WERI-Rb-1 (cell line): Measurements from ENCODE around the gene ZFP42.

Experiments used
- DNase-seq: peaks from one replicate; pipeline ENCODE4 v3.0.0-alpha.2; 2020
- H3K27ac ChIP-seq: fragments of 250-450 bp; sonication (Bioruptor Pico); 2 replicates; pipeline ENCODE4 v1.5.1; 2020; ENCODE audit warnings: mild to moderate bottlenecking, moderate library complexity
- H3K27me3 ChIP-seq: fragments of 250-450 bp; sonication (Bioruptor Pico); 2 replicates; pipeline ENCODE4 v1.5.1; 2021; ENCODE audit warnings: mild to moderate bottlenecking, low read depth, moderate library complexity; ENCODE audit not compliant: insufficient read depth, severe bottlenecking
- H3K36me3 ChIP-seq: fragments of 250-450 bp; sonication (Bioruptor Pico); 2 replicates; pipeline ENCODE4 v1.5.1; 2020; ENCODE audit warnings: mild to moderate bottlenecking, moderate library complexity
- H3K4me3 ChIP-seq: 2 replicates; pipeline ENCODE4 v1.5.1; 2011; ENCODE audit warnings: low read depth, mild to moderate bottlenecking, control low read depth, low read length
- H3K9me3 ChIP-seq: fragments of 250-450 bp; sonication (Bioruptor Pico); 2 replicates; pipeline ENCODE4 v1.5.1; 2021; ENCODE audit warnings: mild to moderate bottlenecking, moderate library complexity; ENCODE audit not compliant: severe bottlenecking
- TF ChIP-seq, protein P1 (sequence below): IDR thresholded peaks from 2 replicates; pipeline ENCODE4 v1.5.1; 2011; ENCODE audit warnings: low read depth, mild to moderate bottlenecking, control low read depth, inconsistent platforms, low read length

The ZFP42 gene

DNA sequence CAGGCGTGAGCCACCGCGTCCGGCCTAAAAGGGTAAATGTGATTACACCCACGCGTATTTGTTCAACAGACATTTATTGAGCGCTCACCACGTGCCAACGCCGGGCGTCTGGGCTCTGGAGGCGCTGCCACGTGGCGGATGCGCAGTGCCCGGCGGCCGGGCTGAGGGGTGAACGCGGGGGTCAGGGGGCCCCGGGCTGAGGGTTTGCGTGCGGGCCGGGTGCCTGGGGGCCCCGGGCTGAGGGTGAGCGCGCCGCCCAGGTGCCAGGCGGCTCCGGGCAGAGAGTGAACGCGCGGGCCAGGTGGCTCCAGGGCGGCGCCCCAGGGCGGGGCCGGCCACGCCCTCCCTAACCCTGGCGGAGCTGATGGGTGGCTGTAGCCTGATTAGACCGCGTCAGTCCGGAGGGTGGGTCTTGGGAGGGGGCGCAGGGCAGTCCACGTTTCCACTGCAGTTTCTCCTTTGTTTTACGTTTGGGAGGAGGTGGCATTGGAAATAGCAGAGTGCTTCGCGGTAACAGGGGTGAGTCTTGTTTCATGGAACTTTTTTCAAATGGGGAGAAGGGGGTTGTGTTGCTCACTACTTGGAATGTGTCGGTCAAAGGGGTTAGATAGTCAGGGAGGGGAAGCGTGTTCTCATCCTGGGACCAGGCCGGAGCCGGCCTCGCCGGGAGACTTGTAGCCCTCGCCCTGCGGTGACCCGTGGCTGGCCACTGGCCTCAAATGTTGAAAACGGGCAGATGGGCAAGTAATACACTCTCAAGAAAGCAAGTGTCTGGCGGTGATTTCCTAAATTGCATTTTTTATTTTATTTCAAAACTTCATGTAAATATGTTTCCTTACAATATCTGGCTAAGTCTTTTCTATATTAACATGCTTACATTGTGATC is at the start of gene ZFP42:
Gene ZFP42 (plus strand): TSS at position 450 of the 886 bp plus-strand sequence. CDS start 7,037 bp downstream, outside the sequence.
- H3K4me3 ChIP-seq, result no peak within 1 kb of the TSS
- TF ChIP-seq, protein P1, sequence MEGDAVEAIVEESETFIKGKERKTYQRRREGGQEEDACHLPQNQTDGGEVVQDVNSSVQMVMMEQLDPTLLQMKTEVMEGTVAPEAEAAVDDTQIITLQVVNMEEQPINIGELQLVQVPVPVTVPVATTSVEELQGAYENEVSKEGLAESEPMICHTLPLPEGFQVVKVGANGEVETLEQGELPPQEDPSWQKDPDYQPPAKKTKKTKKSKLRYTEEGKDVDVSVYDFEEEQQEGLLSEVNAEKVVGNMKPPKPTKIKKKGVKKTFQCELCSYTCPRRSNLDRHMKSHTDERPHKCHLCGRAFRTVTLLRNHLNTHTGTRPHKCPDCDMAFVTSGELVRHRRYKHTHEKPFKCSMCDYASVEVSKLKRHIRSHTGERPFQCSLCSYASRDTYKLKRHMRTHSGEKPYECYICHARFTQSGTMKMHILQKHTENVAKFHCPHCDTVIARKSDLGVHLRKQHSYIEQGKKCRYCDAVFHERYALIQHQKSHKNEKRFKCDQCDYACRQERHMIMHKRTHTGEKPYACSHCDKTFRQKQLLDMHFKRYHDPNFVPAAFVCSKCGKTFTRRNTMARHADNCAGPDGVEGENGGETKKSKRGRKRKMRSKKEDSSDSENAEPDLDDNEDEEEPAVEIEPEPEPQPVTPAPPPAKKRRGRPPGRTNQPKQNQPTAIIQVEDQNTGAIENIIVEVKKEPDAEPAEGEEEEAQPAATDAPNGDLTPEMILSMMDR, result no peak
- no peak for DNase-seq
- no peak within 1 kb of the TSS for H3K27ac ChIP-seq
- peaks cover 85% of the 10 kb centered on the region for H3K27me3 ChIP-seq
- H3K9me3 ChIP-seq, result peaks cover 17% of the 10 kb centered on the region
- H3K36me3 ChIP-seq, result no peaks in the 10 kb centered on the region

DNA sequence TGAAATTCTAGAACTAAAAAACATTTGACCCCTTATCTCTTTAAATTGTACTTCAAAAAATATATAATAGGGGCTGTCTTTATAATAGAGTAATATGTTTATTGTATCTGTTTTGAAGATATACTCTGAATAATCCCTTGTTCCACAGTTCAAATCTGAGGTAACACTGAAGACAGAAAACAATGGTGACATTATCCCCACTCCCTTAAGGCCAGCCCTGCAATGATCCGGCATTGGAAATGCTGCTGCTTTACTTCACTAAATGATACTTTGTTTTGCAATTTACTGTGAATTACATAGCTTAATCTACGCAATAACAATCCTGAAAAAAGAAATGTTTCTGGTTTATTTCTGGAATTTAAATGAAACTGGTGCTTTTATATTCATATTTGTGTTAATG is 34.4 kb upstream of the ZFP42 start:
- Histone ChIP-seq H3K27ac (no peak overlapping the region), H3K36me3 (no peaks in the 10 kb centered on the region), H3K27me3 (peaks cover 87% of the 10 kb centered on the region), H3K9me3 (no peaks in the 10 kb centered on the region), H3K4me3 (no peak overlapping the region)
- TF ChIP-seq, protein P1, result no peak
- DNase-seq, result no peak

DNA sequence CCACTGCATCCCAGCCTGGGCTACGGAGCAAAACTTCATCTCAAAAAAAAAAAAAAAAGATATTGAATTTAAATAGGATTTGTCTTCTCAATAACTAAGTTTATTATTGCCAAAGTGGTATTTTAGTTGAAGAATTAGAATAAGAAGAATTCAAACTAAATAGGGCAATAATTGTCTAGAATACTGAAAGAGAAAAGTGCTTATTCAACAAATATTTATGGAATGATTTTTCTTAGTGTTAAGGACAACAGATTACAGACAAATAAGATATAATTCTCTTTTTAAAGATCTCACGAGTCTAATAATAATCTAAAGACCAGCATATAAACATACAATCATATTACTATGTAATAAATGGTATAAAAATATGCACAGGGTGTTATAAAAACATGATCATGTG is 33.6 kb upstream of the ZFP42 start:
- peaks cover 89% of the 10 kb centered on the region for H3K27me3 ChIP-seq
- no peak for DNase-seq
- no peak overlapping the region for H3K27ac ChIP-seq
- TF ChIP-seq, protein P1, result no peak
- no peaks in the 10 kb centered on the region for H3K36me3 ChIP-seq
- no peak overlapping the region for H3K4me3 ChIP-seq
- H3K9me3 ChIP-seq, result no peaks in the 10 kb centered on the region

DNA sequence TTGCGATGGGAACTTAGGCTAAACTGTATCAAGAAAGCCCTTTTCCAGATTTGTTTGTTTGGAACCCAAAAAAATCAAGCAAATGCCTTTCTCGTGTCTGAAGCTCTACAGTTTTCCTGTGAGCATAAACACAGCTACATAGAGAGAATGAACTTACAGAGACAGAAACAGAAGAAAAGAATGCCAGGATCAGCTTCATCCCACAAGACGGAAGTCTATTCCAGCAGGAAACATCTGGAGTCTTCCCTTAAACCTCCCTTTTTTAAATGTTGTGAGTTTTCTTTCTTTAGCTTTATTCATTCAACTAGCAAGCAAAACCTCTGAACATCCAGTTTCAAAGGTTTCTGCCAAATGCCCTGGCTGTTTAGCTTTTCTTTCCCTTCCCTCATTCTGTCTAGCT is 32.6 kb upstream of the ZFP42 start:
- TF ChIP-seq, protein P1, result no peak

DNA sequence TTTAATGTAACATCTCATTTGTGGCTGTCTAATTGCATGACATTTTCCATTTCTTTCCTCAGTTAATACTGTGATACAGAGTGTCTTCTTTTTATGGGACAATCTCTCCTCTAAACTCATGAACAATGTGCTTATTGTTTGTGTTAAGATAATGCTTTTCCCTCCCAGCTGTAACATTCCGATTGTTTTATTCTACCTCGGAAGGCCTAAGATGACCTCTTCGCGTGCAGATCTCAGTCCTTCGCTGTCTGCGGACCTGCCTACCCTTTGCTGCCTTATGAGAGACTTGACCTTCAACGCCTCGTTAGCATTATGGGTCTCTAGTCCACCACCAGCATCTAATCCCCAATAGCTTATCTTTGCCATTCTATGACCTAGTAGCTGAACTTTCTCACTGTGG is 29.8 kb upstream of the ZFP42 start:
- Histone ChIP-seq H3K9me3 (no peaks in the 10 kb centered on the region), H3K27ac (no peak overlapping the region), H3K27me3 (peaks cover 88% of the 10 kb centered on the region), H3K4me3 (no peak overlapping the region), H3K36me3 (no peaks in the 10 kb centered on the region)
- TF ChIP-seq, protein P1, result no peak
- DNase-seq, result no peak

More for the DNA sequence above, 32.6 kb upstream of the ZFP42 start:
- Histone ChIP-seq H3K4me3 (no peak overlapping the region), H3K27ac (no peak overlapping the region), H3K9me3 (no peaks in the 10 kb centered on the region), H3K27me3 (peaks cover 89% of the 10 kb centered on the region), H3K36me3 (no peaks in the 10 kb centered on the region)
- no peak for DNase-seq

DNA sequence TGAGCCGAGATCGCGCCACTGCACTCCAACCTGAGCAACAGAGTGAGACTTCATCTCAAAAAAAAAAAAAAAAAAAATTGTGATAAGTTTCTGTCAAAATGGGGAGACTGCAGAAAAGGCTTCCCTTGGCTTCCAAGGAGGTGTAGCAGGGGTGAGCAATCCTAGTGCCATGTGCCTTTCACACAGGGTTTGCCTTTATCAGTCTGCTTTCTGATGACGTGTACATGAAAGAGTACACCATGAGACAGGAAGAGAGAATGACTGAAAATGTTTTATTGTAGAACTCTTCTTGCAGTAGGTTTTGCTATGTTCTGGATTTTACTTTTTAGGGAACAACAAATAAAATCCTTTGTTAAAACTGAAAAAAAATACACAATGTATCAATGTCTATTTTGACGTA is 23.4 kb upstream of the ZFP42 start:
- peaks cover 90% of the 10 kb centered on the region for H3K27me3 ChIP-seq
- TF ChIP-seq, protein P1, result no peak
- H3K4me3 ChIP-seq, result no peak overlapping the region
- DNase-seq, result no peak
- no peak overlapping the region for H3K27ac ChIP-seq
- no peaks in the 10 kb centered on the region for H3K36me3 ChIP-seq
- H3K9me3 ChIP-seq, result peaks cover 2% of the 10 kb centered on the region
